ENCODE results near the gene HSPA5.
"Not testable (repeated sequence)": the region's sequence is repeated elsewhere in the genome, so short reads cannot be mapped to it uniquely, and the experiment has no call there.

- TF ChIP-seq EZH2 (IDR thresholded peaks at IDR 0.05; ENCODE audit: borderline replicate concordance, low read depth, low read length, severe bottlenecking); CTCF (IDR thresholded peaks at IDR 0.05; ENCODE audit: borderline replicate concordance, extremely low read depth, low read length, poor library complexity, severe bottlenecking): not testable (repeated sequence)
These were observed 16.3 kb downstream of the HSPA5 start for GRCh38 chr9:125224858-125225257.
